Measurements from ENCODE around the gene ESPN. TPM values are rescaled to one million over a fixed set of nuclear protein-coding genes. Genes with fewer than 3 reads are reported as not detected.

The ESPN gene
- total and polyA plus RNA-seq, 10 of the 15 experiments (the other 5 are each of a cell fraction or from before 2014, with no cell fraction given): 0.18 to 0.71 (median 0.59) TPM; not detected in 7

GRCh38 chr1:6414443-6414844 lies 10.1 kb upstream of the ESPN start (continued):
- peak; percentile 71 for TF ChIP-seq EED (IDR thresholded peaks at IDR 0.05; ENCODE audit: low read depth)
- no peak for TF ChIP-seq SIX5 (IDR thresholded peaks at IDR 0.05; ENCODE audit: low read depth, low read length, severe bottlenecking)
- TF ChIP-seq SMC3 (IDR thresholded peaks at IDR 0.05; ENCODE audit: borderline replicate concordance, low read length): peak; percentile 19; the same call in 1 of the 2 replicates
- peak; percentile 67 for TF ChIP-seq RUNX3 (IDR thresholded peaks at IDR 0.05; ENCODE audit: low read length)
- no peak for TF ChIP-seq ZZZ3 (IDR thresholded peaks at IDR 0.05; ENCODE audit: control insufficient read depth, insufficient read length, low read depth)
- TF ChIP-seq PAX5 (IDR thresholded peaks at IDR 0.05; ENCODE audit: borderline replicate concordance, low read depth, low read length): peak; percentile 83; the same call in 1 of the 2 replicates
- peak; percentile 46; the same call in 1 of the 2 replicates for TF ChIP-seq MXI1 (IDR thresholded peaks at IDR 0.05; ENCODE audit: low read depth, low read length)
- peak; percentile 66; the same call in 1 of the 2 replicates for TF ChIP-seq TCF3 (IDR thresholded peaks at IDR 0.05; ENCODE audit: borderline replicate concordance, insufficient read depth, low read depth, low read length)
- peak; percentile 60 for TF ChIP-seq IKZF1 (conservative IDR thresholded peaks at IDR 0.05)
- peak; percentile 62 to 79 for TF ChIP-seq IKZF2 (IDR thresholded peaks at IDR 0.05)
- peak; percentile 46 for TF ChIP-seq MEF2B (IDR thresholded peaks at IDR 0.05; ENCODE audit: partially characterized antibody, poor library complexity, severe bottlenecking)
- TF ChIP-seq NBN (IDR thresholded peaks at IDR 0.05): peak; percentile 56; the same call in 1 of the 2 replicates
- no peak for TF ChIP-seq SMAD1 (IDR thresholded peaks at IDR 0.05; ENCODE audit: low read depth, partially characterized antibody)
- no peak for TF ChIP-seq CEBPZ (IDR thresholded peaks at IDR 0.05; ENCODE audit: low read depth, low read length)
- 0 out of 2 replicates have a peak, but pooled peaks have one; percentile 18 for TF ChIP-seq TCF7 (IDR thresholded peaks at IDR 0.05; ENCODE audit: borderline replicate concordance)
- TF ChIP-seq BHLHE40 (IDR thresholded peaks at IDR 0.05; ENCODE audit: borderline replicate concordance in 1 of 2, low read depth in 2 of 2, low read length in 1 of 2): peak; percentile 69 to 79
- TF ChIP-seq CREM (IDR thresholded peaks at IDR 0.05; ENCODE audit: low read depth): peak; percentile 56; the same call in 1 of the 2 replicates
- TF ChIP-seq YY1 (IDR thresholded peaks at IDR 0.05; ENCODE audit: low read depth, low read length): 0 out of 2 replicates have a peak, but pooled peaks have one; percentile 11
- no peak for TF ChIP-seq HDAC6 (IDR thresholded peaks at IDR 0.05; ENCODE audit: unreplicated experiment)
- TF ChIP-seq EP300 (IDR thresholded peaks at IDR 0.05; ENCODE audit: borderline replicate concordance in 1 of 2, control insufficient read depth in 1 of 2, low read depth in 2 of 2, low read length in 2 of 2): 0 out of 4 replicates have a peak, but pooled peaks of 1 of the 2 experiments have one; percentile 36
- peak; percentile 39; the same call in 1 of the 2 replicates for TF ChIP-seq MTA2 (IDR thresholded peaks at IDR 0.05; ENCODE audit: low read depth)
- peak; percentile 59; the same call in 1 of the 2 replicates for TF ChIP-seq DPF2 (IDR thresholded peaks at IDR 0.05)
- no peak for TF ChIP-seq NFXL1 (IDR thresholded peaks at IDR 0.05; ENCODE audit: borderline replicate concordance)
- peak; percentile 49 for TF ChIP-seq USF1 (IDR thresholded peaks at IDR 0.05; ENCODE audit: borderline replicate concordance, extremely low read length, insufficient read depth, low read depth, low read length)
- peak; percentile 62; the same call in 1 of the 2 replicates for TF ChIP-seq NFIC (IDR thresholded peaks at IDR 0.05; ENCODE audit: low read depth, low read length)
- no peak for TF ChIP-seq KLF5 (IDR thresholded peaks at IDR 0.05; ENCODE audit: partially characterized antibody)
- TF ChIP-seq NR2F1 (conservative IDR thresholded peaks at IDR 0.05): no peak

All from GM12878 (cell line).